Thymus (tissue), 11 donors: ENCODE results near the gene ADCYAP1R1. TPM values are rescaled to one million over a fixed set of nuclear protein-coding genes. Genes with fewer than 3 reads are reported as not detected.

Experiments
- DNase-seq, 9 donors: peaks; one replicate each; pipeline ENCODE4 v3.0.0-alpha.2; 2013; ENCODE audit warnings: low spot score in 9 of 9, low read depth in 6 of 9, missing footprints in 1 of 9
- H3K27ac ChIP-seq, 2 donors: one replicate each; pipeline ENCODE4 v1.5.1; 2013; ENCODE audit warnings: control low read depth in 1 of 2, low read depth in 1 of 2, low read length in 1 of 2, mild to moderate bottlenecking in 1 of 2, moderate library complexity in 1 of 2
- H3K27me3 ChIP-seq, 2 donors: one replicate each; pipeline ENCODE4 v1.5.1; 2013; ENCODE audit warnings: low read length in 1 of 2; ENCODE audit not compliant: control insufficient read depth in 2 of 2, insufficient read depth in 1 of 2
- H3K36me3 ChIP-seq, 2 donors: one replicate each; pipeline ENCODE4 v1.5.1; 2013; ENCODE audit warnings: low read length in 1 of 2, mild to moderate bottlenecking in 1 of 2, moderate library complexity in 1 of 2; ENCODE audit not compliant: control insufficient read depth in 2 of 2, insufficient read depth in 2 of 2
- H3K4me1 ChIP-seq, 2 donors: one replicate each; pipeline ENCODE4 v1.5.1; 2013; ENCODE audit warnings: low read length in 2 of 2; ENCODE audit not compliant: control insufficient read depth in 2 of 2, insufficient read depth in 2 of 2
- H3K4me3 ChIP-seq, 2 donors: one replicate each; pipeline ENCODE4 v1.5.1; 2013; ENCODE audit warnings: low read length in 2 of 2, control low read depth in 1 of 2, mild to moderate bottlenecking in 1 of 2
- H3K9me3 ChIP-seq, 2 donors: one replicate each; pipeline ENCODE4 v1.5.1; 2013; ENCODE audit warnings: low read length in 1 of 2, mild to moderate bottlenecking in 1 of 2; ENCODE audit not compliant: control insufficient read depth in 2 of 2, insufficient read depth in 1 of 2
- WGBS: extraction: QIAGEN DNeasy Blood & Tissue Kit; methylation state at CpG from one replicate; pipeline ENCODE4 v1.1.7; 2013; 5-methylcytosine and 5-hydroxymethylcytosine counted together
- polyA plus RNA-seq: library from polyadenylated mRNA; stranded (reverse); fragments of 200-250 nt; gene quantifications from one replicate; pipeline ENCODE4 v1.2.3, GENCODE V29; 2013
- total RNA-seq: library from RNA; stranded (reverse); fragments of 120-200 nt; gene quantifications from one replicate; pipeline ENCODE4 v1.2.4, GENCODE V29; 2013
- donor health status: healthy.

ADCYAP1R1 gene
- total and polyA plus RNA-seq, 2 donors, result 0.21 to 0.61 TPM

- peaks cover 2 to 4% of the 10 kb centered on the region in 2 donors for H3K9me3 ChIP-seq
- 90% methylated on average over 5 of the region's 5 CpGs for WGBS
Observed at GRCh38 chr7:31061185-31061584, 9.1 kb downstream of the ADCYAP1R1 start.

GRCh38 chr7:31062746-31063435, 10.8 kb downstream of the ADCYAP1R1 start:
- Histone ChIP-seq H3K4me3 (no peak overlapping the region), H3K4me1 (no peaks in the 10 kb centered on the region), H3K36me3 (no peaks in the 10 kb centered on the region), H3K27ac (no peak overlapping the region), H3K27me3 (peaks cover 0 to 5% of the 10 kb centered on the region in 2 donors), H3K9me3 (peaks cover 2 to 4% of the 10 kb centered on the region in 2 donors)
- DNase-seq, result no peak
- WGBS, result 91% methylated on average over 8 of the region's 8 CpGs

More at GRCh38 chr7:31061185-31061584, 9.1 kb downstream of the ADCYAP1R1 start:
- peaks cover 0 to 11% of the 10 kb centered on the region in 2 donors for H3K27me3 ChIP-seq
- no peak for DNase-seq
- no peaks in the 10 kb centered on the region for H3K36me3 ChIP-seq
- H3K4me3 ChIP-seq, result no peak overlapping the region
- no peaks in the 10 kb centered on the region for H3K4me1 ChIP-seq
- no peak overlapping the region for H3K27ac ChIP-seq

- 51% methylated on average over 6 of the region's 6 CpGs for WGBS
- no peak for DNase-seq
Observed at GRCh38 chr7:31065021-31065593, 13.0 kb downstream of the ADCYAP1R1 start.

DNA sequence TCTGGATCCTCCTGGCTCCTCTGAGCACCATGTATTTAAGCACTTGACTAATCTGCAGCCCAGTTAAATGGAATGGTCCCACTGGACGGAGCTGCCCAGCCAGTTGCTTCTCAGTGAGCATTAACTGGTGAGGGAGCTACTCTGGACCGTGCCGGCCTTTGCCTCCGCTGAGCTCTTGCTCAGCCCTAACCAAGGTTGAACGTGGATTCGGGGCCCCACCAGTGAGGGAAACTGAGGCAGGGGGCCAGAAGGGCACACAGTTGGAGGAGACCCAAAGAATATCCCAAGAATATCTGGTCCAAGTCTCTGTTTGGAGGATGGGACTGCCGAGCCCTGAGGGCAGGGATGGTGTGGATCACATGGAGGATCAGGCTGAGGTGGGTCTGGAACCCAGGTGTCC, 13.7 kb downstream of the ADCYAP1R1 start:
- Histone ChIP-seq H3K27ac (no peak overlapping the region), H3K27me3 (peaks cover 0 to 3% of the 10 kb centered on the region in 2 donors), H3K4me3 (no peak overlapping the region), H3K4me1 (no peaks in the 10 kb centered on the region), H3K36me3 (no peaks in the 10 kb centered on the region), H3K9me3 (peaks cover 2 to 3% of the 10 kb centered on the region in 2 donors)
- DNase-seq, result no peak
- 96% methylated on average over 7 of the region's 7 CpGs for WGBS

More at GRCh38 chr7:31065021-31065593, 13.0 kb downstream of the ADCYAP1R1 start:
- H3K4me1 ChIP-seq, result no peaks in the 10 kb centered on the region
- H3K36me3 ChIP-seq, result no peaks in the 10 kb centered on the region
- H3K4me3 ChIP-seq, result no peak overlapping the region
- peaks cover 2 to 4% of the 10 kb centered on the region in 2 donors for H3K9me3 ChIP-seq
- H3K27ac ChIP-seq, result no peak overlapping the region
- H3K27me3 ChIP-seq, result peaks cover 0 to 3% of the 10 kb centered on the region in 2 donors

DNA sequence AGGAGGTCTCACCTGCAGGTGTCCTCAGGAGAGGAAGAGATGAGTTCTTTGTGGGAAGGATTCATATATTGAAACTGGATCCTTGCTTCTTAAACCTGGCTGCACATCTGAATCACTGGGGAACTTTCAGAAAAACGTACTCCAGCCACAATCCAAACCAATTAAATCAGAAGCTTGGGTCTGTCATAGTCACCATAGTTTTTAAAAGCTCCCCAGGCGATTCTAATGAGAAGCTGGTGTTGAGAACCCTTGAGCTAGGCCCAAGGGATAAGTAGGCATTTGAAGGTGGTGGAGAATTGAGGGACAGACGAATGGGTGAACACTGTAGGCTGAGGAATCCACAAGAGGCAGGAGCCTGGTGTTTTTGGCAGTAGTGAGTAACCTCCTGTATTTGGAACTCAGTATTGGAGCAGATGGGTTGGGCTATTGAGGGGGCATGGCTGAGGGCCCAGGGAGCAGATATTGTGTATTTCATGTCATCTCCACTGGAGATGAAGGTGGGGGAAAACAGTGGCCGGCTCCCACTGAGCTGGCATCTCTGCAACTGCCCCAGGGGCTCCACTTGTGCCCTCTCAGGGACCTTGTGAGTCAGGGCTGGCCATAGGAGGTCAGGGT, 14.5 kb downstream of the ADCYAP1R1 start:
- H3K27me3 ChIP-seq, result peaks cover 0 to 3% of the 10 kb centered on the region in 2 donors
- no peaks in the 10 kb centered on the region for H3K9me3 ChIP-seq
- H3K36me3 ChIP-seq, result no peaks in the 10 kb centered on the region
- H3K4me1 ChIP-seq, result no peaks in the 10 kb centered on the region
- DNase-seq, result no peak
- WGBS, result 84% methylated on average over 4 of the region's 4 CpGs
- no peak overlapping the region for H3K4me3 ChIP-seq
- no peak overlapping the region for H3K27ac ChIP-seq

- no peak for DNase-seq
- Histone ChIP-seq H3K27ac (no peak overlapping the region), H3K4me1 (no peaks in the 10 kb centered on the region), H3K36me3 (no peaks in the 10 kb centered on the region), H3K4me3 (no peak overlapping the region), H3K27me3 (peaks cover 0 to 3% of the 10 kb centered on the region in 2 donors), H3K9me3 (no peaks in the 10 kb centered on the region)
- WGBS, result 81% methylated on average over 3 of the region's 3 CpGs
Observed at GRCh38 chr7:31067491-31067890, 15.4 kb downstream of the ADCYAP1R1 start.

- Histone ChIP-seq H3K36me3 (no peaks in the 10 kb centered on the region), H3K9me3 (no peaks in the 10 kb centered on the region), H3K4me1 (no peaks in the 10 kb centered on the region), H3K27me3 (no peaks in the 10 kb centered on the region), H3K27ac (no peak overlapping the region), H3K4me3 (no peak overlapping the region)
- no peak for DNase-seq
- 94% methylated on average over 16 of the region's 16 CpGs for WGBS
Observed at GRCh38 chr7:31068006-31068675, 16.0 kb downstream of the ADCYAP1R1 start.

- no peaks in the 10 kb centered on the region for H3K9me3 ChIP-seq
- no peaks in the 10 kb centered on the region for H3K27me3 ChIP-seq
- no peak overlapping the region for H3K4me3 ChIP-seq
- DNase-seq, result no peak
- no peaks in the 10 kb centered on the region for H3K36me3 ChIP-seq
- no peaks in the 10 kb centered on the region for H3K4me1 ChIP-seq
- 57% methylated on average over 4 of the region's 4 CpGs for WGBS
- H3K27ac ChIP-seq, result no peak overlapping the region
Observed at GRCh38 chr7:31069860-31070555, 17.9 kb downstream of the ADCYAP1R1 start.
